GM18526 (cell line): ENCODE data around the gene NIPAL3.

ENCODE experiments used
- POLR2A ChIP-seq: IDR thresholded peaks from 3 replicates; pipeline ENCODE4 v1.6.1; 2011; ENCODE audit not compliant: insufficient read length; ENCODE audit errors: extremely low read depth

NIPAL3 gene

DNA sequence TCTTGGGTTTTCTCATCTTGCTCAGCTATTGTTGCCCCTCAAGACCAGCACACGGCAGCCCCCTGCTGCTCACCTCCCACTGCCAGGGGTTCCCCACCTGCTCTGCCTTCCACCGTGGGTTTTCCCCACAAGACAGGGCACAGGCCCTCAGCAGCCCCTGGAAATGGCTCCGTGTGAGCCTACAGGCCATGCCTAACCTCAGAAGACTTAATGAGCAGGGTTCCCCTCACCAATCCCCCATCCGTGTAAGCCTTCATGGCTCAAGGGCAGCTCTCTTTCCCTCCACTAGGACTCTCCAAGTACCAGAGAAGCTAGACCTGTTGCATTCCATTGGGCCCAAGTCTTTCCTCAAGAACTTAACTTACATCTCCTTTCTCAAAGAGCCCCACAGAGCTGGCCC, 68.6 kb downstream of the NIPAL3 start:
- no peak for TF ChIP-seq POLR2A

DNA sequence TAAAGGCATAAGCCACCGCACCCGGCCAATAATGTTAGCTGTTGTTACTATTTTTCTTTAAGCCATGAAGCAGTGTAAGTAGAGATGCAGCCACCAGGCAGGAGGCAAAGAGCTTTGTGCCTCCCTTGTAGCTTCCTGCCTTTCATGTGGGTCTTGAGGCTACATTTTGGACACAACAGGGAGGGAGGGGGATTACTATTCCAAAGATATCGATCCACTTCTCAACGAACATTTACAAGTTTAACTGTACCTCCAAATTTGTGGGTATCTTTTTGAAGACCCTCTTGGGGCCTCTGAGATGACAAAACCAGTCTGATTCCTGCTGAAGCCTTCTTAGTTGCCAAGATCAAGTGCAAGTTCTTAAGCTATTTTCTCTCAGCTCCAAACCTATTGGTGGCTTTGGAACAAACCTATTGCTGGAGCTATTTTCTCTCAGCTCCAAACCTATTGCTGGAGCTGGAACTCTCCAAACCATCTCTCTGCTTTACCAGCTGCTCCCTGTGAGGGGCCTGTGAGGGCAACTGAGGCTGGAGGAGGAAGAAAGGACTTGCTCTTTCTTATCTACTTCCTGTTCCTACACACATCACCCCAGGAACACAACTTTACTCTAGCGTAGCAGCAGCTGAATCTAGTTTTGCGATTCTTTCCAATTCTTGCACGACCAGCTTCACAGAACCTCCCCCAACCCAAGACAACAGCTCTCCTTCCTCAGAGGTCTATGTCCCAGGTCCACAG, 70.9 kb downstream of the NIPAL3 start:
- no peak for TF ChIP-seq POLR2A

DNA sequence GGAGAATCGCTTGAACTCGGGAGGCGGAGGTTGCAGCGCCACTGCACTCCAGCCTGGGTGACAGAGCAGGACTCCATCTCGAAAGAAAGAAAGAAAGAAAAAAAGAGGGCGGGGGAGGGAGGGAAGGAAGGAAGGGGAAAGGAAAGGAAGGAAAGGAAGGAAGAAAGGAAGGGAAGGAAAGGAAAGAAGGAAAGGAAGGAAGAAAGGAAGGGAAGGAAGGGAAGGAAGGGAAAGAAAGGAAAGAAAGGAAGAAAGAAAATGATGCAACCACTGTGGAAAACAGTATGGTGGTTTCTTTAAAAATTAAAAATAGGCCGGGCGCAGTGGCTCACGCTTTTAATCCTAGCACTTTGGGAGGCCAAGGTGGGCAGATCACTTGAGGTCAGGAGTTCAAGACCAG, 71.9 kb downstream of the NIPAL3 start:
- no peak for TF ChIP-seq POLR2A

DNA sequence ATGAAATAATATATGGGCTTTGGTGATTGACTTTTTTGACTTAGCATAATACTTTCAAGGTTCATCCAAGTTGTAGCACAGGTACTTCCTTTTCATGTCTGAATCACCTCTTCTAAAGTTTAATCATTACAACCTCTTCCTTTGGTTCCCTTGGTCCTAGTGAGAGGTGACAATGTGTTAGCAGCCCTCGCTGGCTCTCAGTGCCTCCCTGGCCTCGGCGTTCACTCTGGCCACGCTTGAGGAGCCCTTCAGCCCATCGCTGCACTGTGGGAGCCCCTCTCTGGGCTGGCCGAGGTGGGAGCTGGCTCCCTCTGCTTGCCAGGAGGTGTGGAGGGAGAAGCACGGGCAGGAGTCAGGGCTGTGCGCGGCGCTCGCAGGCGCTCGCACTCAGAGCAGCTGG, 74.1 kb downstream of the NIPAL3 start:
- TF ChIP-seq POLR2A = no peak

DNA sequence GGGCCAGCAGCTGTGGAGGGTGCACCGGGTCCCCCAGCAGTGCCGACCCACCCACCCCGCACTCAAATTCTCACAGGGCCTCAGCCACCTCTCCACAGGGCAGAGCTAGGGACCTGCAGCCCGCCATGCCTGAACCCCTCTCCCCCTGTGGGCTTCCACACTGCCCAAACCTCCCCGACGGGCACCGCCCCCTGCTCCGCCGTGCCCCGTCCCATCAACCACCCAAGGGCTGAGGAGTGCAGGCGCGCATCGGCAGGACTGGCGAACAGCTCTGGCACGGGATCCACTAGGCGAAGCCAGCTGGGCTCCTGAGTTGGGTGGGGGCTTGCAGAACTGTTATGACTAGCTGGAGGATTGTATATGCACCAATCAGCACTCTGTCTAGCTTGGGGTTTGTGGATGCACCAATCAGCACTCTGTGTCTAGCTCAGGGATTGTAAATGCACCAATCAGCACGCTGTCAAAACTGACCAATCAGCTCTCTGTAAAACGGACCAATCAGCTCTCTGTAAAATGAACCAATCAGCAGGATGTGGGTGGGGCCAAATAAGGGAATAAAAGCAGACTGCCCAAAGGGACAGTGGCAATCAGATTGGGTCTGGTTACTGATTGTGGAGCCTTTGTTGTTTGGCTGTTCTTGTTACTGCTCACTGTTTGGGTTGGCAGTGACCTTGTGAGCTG, 74.6 kb downstream of the NIPAL3 start:
- no peak for TF ChIP-seq POLR2A

DNA sequence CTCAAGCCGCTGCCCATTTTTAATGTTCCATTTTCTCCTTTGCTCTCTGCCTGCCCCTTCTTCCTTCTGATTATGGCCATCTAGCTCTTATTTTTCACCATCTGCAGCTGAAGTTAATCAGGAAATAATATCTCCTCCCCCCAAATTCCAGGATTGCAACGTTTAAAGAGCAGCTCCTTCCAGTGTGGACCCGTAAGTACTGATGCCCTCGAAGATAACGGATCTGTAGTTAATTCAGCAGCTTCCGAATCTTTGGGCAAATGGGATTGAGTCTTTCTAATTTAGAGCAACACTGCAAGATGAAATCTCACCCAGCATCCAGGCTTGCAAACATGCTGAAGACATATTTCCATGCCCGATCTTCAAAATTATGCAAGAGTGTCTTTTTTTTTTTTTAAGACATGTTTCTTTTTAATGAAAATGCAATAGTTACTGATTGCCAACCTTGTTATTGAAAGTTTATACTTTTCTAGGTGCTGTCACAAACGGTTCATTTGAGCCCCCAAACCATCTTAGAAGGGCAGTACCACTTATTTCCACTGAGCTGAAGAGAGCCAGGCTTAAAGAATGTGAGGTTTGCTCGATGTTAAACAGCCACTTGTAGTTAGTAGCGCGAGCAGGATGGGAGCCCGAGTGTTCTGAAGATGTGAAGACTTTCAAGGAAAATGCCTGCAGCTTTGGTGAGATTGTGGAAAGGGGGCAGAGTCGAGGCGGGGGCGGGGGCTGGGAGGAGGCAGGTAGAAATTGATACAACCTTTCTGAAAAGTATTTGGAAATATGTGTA, 76.2 kb downstream of the NIPAL3 start:
- no peak for TF ChIP-seq POLR2A

DNA sequence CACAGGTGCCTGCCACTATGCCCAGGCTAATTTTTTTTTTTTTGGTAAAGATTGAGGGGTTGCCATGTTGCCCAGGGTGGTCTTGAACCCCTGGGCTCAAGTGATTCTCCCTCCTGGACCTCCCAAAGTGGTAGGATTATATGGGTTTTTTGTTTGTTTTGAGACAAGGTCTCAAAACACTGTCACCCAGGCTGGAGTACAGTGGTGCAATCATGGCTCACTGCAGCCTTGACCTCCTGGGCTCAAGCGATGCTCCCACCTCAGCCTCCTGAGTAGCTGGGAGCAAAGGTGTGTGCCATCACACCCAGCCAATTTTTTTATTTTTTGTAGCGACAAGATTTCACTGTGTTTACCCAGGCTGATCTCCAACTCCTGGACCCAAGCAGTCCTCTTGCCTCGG, 78.2 kb downstream of the NIPAL3 start:
- TF ChIP-seq POLR2A = no peak

DNA sequence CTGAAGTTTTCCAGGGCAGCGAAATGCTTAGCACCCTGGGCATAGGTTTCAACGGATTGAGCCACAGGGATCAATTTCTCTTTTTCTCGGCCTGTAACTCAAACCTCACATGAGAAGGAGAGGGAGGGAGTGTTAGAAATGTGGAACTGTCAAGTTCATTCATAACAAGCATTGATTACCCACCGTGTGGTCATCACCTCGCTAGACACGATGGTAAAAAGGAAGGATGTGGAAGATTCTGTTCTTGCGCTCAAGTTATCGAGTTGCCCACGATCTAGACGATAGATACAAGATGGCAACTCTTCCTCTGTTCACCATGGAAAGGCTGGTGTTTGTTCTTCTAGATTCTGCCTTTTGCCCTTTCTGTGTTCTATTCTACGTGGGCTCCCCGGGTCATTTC, 83.0 kb downstream of the NIPAL3 start:
- TF ChIP-seq POLR2A = no peak

DNA sequence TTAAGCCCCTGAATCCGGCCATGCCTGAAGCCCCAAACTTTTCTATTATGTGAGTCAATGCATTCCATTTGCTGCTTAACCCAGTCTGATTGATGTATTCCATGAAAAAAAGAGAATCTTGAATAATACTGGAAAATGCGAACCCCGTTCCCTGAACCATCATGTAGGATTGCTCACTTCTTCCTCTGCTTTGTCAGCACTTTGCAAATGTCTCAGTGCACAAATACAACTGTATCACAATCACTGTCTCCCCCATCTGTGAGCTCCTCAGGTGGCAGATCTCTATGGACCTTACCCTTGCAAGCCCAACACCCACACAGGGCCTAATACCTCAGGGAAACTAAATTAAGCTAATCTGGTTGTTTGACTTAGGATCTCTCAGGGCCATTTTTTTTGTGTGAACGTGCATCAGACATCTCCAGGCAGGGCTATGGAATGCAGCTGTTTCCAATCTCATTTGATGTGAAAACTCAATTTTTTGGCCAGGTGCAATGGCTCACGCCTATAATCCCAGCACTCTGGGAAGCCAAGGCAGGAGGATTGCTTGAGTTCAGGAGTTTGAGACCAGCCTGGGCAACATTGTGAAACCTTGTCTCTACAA, 84.9 kb downstream of the NIPAL3 start:
- no peak for TF ChIP-seq POLR2A

DNA sequence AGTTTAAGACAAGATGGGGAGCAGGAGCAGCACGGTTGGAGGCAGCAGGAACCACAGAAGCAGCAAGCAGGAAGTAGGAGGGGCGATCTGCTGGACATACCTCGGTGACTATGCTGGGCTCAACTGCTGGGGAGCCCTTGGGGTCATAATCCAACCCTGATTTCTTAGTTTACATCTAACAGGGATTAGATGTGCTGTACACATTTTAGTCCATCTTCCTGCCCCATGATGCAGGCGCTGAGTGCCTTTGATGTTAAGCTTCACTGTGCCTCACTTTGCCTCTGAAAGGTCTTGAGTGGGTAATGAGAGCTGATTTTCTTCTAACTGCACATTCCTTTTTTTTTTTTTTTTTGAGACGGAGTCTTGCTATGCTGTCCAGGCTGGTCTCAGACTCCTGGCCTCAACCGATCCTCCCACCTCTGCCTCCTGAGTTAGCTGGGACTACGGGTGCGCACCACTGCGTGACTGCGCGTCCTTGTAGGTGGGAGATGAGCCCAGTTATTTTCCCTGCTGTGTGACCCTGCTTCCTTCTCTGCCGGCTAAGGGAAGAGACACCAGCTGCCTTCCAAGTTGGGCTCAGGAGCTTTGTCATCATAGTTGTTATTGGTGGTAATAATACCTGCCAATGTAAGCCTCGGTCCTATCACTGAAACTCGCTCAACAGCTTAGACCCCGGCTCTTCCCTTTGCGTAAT, 85.9 kb downstream of the NIPAL3 start:
- no peak for TF ChIP-seq POLR2A

DNA sequence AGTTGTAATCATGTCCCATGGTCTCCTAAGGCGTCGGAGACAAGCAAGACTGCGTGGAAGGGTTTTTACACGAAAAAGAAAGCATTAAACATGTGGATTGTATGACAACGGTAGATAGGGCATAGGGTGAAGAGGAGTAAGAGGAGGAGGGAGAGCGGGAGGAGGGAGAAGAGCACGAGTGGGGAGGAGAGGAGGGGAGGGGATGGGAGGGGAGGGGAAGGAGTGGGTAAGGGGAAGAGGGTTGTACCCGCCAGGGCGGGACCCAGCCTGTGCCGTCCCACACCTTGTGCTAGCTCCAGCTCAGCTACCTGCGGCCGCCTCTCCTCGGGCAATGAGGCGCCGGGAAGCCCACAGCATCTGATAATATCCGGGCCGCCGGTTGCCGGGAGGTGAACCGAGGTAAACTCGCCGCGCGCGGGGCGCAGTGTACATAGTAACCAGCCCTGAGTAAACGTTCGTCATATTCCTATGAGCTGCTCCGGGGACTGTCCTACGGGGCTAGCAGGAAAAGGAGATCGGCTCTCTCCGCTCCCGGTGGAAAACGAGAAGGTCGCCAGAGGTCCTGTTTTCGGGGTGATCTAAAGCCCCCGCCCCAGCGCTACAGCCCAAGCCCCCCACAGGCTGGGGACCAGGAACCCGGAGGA, 86.6 kb downstream of the NIPAL3 start:
- no peak for TF ChIP-seq POLR2A

DNA sequence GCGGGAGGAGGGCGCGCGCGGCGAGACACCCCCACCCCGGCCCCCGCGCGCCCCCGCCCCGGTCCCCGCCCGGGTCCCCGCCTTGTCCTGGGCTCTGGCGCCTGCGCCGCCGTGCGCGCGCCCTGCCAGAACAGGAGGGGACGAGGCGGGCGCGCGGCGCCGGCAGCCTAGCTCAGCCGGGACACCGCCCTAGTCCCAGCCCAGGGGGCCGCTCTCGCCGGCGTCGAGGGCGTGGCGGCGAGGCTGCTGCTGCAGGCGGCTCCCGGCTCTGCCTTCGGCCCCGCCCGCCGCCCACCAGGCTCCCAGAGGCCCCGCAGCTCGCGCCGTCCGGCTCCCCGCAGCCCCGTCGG, 87.1 kb downstream of the NIPAL3 start, which contains the start of gene RCAN3:
Gene RCAN3, plus strand, starts transcription at position 128 of the 350 bp plus-strand sequence. CDS start 11,537 bp downstream, outside the sequence.
- no peak for TF ChIP-seq POLR2A

DNA sequence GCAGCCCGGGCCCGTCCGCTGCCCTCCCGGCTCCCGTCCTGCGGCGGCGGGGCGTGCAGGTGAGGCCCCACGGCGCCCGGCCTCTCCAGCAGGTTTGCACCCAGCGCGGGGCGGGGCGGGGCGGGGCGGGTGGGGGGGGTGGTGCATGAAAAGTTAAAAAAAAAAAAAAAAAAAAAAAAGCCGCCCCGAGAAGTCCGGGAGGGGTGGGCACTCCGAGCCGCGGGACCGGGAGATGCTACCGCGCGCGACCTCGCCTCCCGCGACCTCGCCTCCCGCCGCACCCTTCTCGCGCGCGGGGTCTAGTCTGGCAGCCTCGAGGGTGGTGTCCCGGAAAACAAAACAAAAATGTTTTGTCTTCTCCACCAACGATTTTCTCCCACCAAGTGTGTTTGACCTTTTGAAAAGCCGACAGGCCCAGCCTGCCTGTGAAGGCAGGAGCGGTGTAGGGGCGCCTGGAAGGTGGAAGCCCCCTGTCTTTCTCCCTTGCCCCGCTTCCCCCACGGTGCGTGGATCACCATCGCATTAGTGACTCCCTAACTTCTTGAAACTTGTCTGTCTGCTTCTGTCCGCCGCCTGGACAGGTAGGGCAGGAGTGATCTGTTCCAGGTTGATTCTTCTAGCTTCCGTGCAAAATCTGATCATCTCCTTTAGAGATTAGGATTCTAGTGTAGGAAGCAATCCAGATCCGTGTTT, 87.6 kb downstream of the NIPAL3 start:
- TF ChIP-seq POLR2A = no peak
